Activated B cell treated with CpG ODN at 0.5 μM for 24 hours (primary cell): ENCODE data around the gene DMKN. TPM values are rescaled to one million over a fixed set of nuclear protein-coding genes. Genes with fewer than 3 reads are reported as not detected.

ENCODE experiments used
- ATAC-seq: fragments of 200-7000 bp; cut with Tn5 transposase; one replicate; pipeline ENCODE4 v1.10.0; 2021; ENCODE audit warnings: low read depth, mild to moderate bottlenecking, moderate library complexity
- CTCF ChIA-PET: fragments of 350-600 bp; sonication (Branson Sonifier 250); formaldehyde crosslinking; loops from one replicate; lab custom pipeline; 2021; ENCODE audit warnings: antibody characterized with exemption; lab: Charles Lee
- POLR2A ChIA-PET: fragments of 350-600 bp; sonication (Branson Sonifier 250); formaldehyde crosslinking; loops from one replicate; lab custom pipeline; 2021; ENCODE audit warnings: antibody characterized with exemption; lab: Charles Lee
- DNase-seq: peaks from one replicate; pipeline ENCODE4 v3.0.0; 2022
- H3K27ac Mint-ChIP-seq: one replicate; pipeline ENCODE4 v1.8.0; 2020; ENCODE audit warnings: mixed read lengths
- H3K27me3 Mint-ChIP-seq: one replicate; pipeline ENCODE4 v1.8.0; 2021; ENCODE audit warnings: mixed read lengths
- H3K36me3 Mint-ChIP-seq: one replicate; pipeline ENCODE4 v1.8.0; 2021; ENCODE audit warnings: low read depth, mixed read lengths
- H3K4me1 Mint-ChIP-seq: one replicate; pipeline ENCODE4 v1.8.0; 2021; ENCODE audit warnings: mixed read lengths
- H3K4me3 Mint-ChIP-seq: one replicate; pipeline ENCODE4 v1.8.0; 2020; ENCODE audit warnings: mild to moderate bottlenecking, mixed read lengths
- H3K9me3 Mint-ChIP-seq: one replicate; pipeline ENCODE4 v1.8.0; 2020; ENCODE audit warnings: mixed read lengths
- CTCF ChIP-seq: fragments of 200-600 bp; IDR thresholded peaks from one replicate; pipeline ENCODE4 v1.8.0; 2022; ENCODE audit warnings: antibody characterized with exemption, mild to moderate bottlenecking
- intact Hi-C: fragments of 100-400 bp; cut with micrococcal nuclease; formaldehyde crosslinking; loops from one replicate; pipeline ENCODE4 v1.15.1; 2024
- total RNA-seq: library from RNA; stranded (reverse); gene quantifications from 2 replicates; pipeline ENCODE4 v1.2.3, GENCODE V29; 2022

The DMKN gene
- total RNA-seq, 1 donor from 2014 or later: 1.5 TPM

- peaks cover 52% of the 10 kb centered on the region for H3K27me3 Mint-ChIP-seq
- H3K4me1 Mint-ChIP-seq: peaks cover 24% of the 10 kb centered on the region
- POLR2A ChIA-PET: interaction anchor here (0.6 to 0.7 kb wide), 2 partner anchors 9 to 130 kb away, joined by 4 to 6 read pairs; no protein-coding TSS in a partner anchor
- H3K27ac Mint-ChIP-seq: no peak overlapping the region
- no peaks in the 10 kb centered on the region for H3K9me3 Mint-ChIP-seq
- no peak for TF ChIP-seq CTCF
- DNase-seq (peak; percentile 35), ATAC-seq (peak; percentile 49)
- no peaks in the 10 kb centered on the region for H3K36me3 Mint-ChIP-seq
- intact Hi-C loops: no loop called here
- CTCF ChIA-PET: interaction anchor here (0.9 kb wide), 1 partner anchor 9 kb away, joined by 3 read pairs; no protein-coding TSS in a partner anchor
- H3K4me3 Mint-ChIP-seq: peak overlapping the region; percentile 69
These were observed 44.3 kb upstream of the DMKN start for GRCh38 chr19:35557539-35558399.

GRCh38 chr19:35556846-35557538 is 43.5 kb upstream of the DMKN start:
- intact Hi-C loops: no loop called here
- DNase-seq: no peak

GRCh38 chr19:35556025-35556590 is 42.7 kb upstream of the DMKN start:
- Mint-ChIP-seq H3K4me1 (peaks cover 24% of the 10 kb centered on the region), H3K36me3 (no peaks in the 10 kb centered on the region), H3K27ac (no peak overlapping the region), H3K9me3 (no peaks in the 10 kb centered on the region), H3K27me3 (peaks cover 40% of the 10 kb centered on the region), H3K4me3 (no peak overlapping the region)
- no peak for ATAC-seq
- DNase-seq: no peak
- TF ChIP-seq CTCF: no peak
- ChIA-PET CTCF (interaction anchor here (0.9 kb wide), 1 partner anchor 8 kb away, joined by 3 read pairs; no protein-coding TSS in a partner anchor), POLR2A (no interaction called here)
- intact Hi-C loops: no loop called here

More at GRCh38 chr19:35556846-35557538, 43.5 kb upstream of the DMKN start:
- no peak for ATAC-seq
- Mint-ChIP-seq H3K27ac (no peak overlapping the region), H3K36me3 (no peaks in the 10 kb centered on the region), H3K4me3 (peak overlapping the region; percentile 33), H3K27me3 (peaks cover 46% of the 10 kb centered on the region), H3K4me1 (peaks cover 24% of the 10 kb centered on the region), H3K9me3 (no peaks in the 10 kb centered on the region)
- CTCF ChIA-PET: interaction anchor here (0.9 kb wide), 1 partner anchor 9 kb away, joined by 3 read pairs; no protein-coding TSS in a partner anchor
- TF ChIP-seq CTCF: no peak
- POLR2A ChIA-PET: interaction anchor here (0.7 kb wide), 1 partner anchor 131 kb away, joined by 4 read pairs; no protein-coding TSS in a partner anchor

- H3K27me3 Mint-ChIP-seq: peaks cover 38% of the 10 kb centered on the region
- ATAC-seq: no peak
- no peak for DNase-seq
- H3K4me1 Mint-ChIP-seq: peaks cover 24% of the 10 kb centered on the region
- intact Hi-C loops: no loop called here
- no peaks in the 10 kb centered on the region for H3K9me3 Mint-ChIP-seq
- H3K36me3 Mint-ChIP-seq: peaks cover 4% of the 10 kb centered on the region
- POLR2A ChIA-PET: no interaction called here
- no peak for TF ChIP-seq CTCF
- CTCF ChIA-PET: no interaction called here
- H3K4me3 Mint-ChIP-seq: no peak overlapping the region
- H3K27ac Mint-ChIP-seq: no peak overlapping the region
These were observed 42.0 kb upstream of the DMKN start for GRCh38 chr19:35555301-35556005.
